NCI-H2196 treated with DMSO at 0.1 percent for 48 hours (cell line): ENCODE results near the gene VPREB3.

Experiments used
- DNase-seq: peaks from one replicate; lab custom pipeline; 2025; ENCODE audit not compliant: unreplicated experiment; lab: John Stamatoyannopoulos, UW

Gene VPREB3

DNA sequence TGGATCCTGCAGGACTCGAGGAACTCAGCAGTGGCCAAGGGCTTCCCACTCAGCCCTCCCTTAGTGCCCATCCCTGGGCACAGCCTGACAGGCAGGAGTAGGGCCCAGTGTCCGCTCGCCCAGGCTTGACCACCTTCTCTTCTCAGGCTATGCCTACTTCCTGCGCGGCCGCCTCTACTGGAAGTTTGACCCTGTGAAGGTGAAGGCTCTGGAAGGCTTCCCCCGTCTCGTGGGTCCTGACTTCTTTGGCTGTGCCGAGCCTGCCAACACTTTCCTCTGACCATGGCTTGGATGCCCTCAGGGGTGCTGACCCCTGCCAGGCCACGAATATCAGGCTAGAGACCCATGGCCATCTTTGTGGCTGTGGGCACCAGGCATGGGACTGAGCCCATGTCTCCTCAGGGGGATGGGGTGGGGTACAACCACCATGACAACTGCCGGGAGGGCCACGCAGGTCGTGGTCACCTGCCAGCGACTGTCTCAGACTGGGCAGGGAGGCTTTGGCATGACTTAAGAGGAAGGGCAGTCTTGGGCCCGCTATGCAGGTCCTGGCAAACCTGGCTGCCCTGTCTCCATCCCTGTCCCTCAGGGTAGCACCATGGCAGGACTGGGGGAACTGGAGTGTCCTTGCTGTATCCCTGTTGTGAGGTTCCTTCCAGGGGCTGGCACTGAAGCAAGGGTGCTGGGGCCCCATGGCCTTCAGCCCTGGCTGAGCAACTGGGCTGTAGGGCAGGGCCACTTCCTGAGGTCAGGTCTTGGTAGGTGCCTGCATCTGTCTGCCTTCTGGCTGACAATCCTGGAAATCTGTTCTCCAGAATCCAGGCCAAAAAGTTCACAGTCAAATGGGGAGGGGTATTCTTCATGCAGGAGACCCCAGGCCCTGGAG lies 29.3 kb upstream of the VPREB3 start:
- no peak for DNase-seq

DNA sequence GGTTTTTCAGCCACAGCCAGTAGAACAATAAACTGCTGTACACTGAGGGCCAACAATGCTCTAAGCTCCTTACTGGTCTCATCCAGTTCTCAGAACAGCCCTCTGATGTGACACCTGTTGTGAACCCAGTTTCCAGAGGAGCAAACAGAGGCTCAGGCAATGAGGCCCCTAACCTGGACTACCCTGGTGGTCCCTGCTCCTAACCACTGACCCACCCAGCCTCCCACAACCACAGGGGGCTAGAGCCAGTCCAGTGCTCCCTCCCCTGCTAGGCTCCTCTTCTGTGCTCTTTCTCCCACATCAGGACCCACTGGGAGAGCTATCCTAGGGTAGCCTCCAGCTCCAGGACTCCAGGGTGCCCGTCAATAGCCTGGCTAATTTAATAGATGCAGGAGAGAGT lies 28.5 kb upstream of the VPREB3 start:
- no peak for DNase-seq

DNA sequence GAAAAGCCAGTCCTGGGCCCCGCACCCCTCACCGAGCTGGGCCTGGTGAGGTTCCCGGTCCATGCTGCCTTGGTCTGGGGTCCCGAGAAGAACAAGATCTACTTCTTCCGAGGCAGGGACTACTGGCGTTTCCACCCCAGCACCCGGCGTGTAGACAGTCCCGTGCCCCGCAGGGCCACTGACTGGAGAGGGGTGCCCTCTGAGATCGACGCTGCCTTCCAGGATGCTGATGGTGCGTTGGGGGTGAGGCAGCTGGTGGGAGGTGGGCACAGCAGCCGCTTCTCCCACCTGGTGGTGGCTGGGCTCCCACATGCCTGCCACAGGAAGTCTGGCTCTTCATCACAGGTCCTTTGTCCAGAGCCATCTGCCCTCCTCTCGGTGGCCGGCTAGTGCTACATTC lies 28.0 kb upstream of the VPREB3 start:
- no peak for DNase-seq

DNA sequence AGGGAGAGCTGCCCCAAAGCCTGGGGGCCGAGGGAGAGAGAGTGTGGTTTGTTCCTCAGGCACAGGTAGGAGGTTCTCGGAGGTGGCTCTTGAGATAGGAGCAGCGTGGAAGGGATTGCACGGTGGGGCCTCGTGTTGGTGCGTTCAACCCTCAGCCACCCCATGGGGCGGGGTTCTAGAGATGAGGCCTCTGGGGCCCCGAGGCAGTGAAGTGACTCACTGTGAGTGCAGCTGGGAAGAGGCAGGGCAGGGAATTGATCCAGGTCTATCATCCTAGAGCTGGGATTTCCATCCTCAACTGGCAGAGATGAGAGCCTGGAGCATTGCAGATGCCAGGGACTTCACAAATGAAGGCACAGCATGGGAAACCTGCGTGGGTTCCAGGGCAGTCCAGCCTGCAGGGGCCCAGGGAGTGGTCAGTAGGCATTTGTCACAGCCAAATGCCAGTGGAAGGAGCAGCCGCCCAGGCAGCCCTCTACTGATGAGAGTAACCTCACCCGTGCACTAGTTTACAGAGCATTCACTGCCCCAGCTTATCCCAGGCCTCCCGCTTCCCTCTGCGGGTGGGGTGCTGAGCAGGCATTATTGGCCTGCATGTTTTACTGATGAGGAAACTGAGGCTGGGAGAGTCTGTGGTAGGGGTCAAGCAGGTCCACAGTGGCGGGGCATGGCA lies 27.4 kb upstream of the VPREB3 start:
- DNase-seq = no peak

DNA sequence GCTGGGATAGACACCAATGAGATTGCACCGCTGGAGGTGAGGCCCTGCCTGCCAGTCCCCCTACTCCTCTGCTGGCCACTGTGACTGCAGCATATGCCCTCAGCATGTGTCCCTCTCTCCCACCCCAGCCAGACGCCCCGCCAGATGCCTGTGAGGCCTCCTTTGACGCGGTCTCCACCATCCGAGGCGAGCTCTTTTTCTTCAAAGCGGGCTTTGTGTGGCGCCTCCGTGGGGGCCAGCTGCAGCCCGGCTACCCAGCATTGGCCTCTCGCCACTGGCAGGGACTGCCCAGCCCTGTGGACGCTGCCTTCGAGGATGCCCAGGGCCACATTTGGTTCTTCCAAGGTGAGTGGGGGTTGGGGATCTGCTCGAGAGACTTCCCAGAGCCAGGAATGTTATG lies 26.8 kb upstream of the VPREB3 start:
- no peak for DNase-seq

DNA sequence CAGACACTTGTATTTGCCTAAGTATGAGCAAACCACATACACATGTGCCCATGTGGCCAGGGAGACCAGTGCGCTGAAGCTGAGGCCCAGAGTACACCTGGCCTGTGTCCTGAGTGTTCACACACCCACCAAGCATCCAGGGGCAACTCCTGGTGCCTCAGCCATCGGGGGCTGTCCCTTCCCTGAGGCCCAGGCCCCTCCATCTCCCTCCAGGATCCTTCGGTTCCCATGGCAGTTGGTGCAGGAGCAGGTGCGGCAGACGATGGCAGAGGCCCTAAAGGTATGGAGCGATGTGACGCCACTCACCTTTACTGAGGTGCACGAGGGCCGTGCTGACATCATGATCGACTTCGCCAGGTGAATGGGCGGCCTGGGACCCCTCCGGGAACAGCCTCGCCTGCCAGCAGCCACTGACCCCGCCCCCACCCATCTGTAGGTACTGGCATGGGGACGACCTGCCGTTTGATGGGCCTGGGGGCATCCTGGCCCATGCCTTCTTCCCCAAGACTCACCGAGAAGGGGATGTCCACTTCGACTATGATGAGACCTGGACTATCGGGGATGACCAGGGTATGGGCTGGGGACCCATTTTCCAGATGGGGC lies 26.0 kb upstream of the VPREB3 start:
- no peak for DNase-seq

DNA sequence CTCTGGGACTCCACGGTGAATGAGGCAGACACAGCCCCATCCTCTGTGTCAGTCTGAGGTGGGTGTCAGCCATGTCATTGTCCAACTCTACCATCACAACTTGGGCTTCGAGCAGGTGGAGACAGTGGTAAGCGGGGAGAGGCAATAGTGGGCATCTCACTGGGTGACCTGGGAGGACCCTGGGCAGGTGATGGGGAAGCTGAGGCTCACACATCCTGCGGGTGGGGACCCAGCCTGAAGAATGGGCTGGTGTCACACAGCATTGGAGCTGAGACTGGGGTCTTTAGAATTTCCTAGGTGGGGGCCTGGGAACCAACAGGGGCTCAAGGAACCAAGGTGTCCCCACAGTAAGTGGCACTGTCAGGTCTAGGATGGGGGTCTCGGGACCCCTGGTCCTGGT lies 25.5 kb upstream of the VPREB3 start:
- DNase-seq = no peak

DNA sequence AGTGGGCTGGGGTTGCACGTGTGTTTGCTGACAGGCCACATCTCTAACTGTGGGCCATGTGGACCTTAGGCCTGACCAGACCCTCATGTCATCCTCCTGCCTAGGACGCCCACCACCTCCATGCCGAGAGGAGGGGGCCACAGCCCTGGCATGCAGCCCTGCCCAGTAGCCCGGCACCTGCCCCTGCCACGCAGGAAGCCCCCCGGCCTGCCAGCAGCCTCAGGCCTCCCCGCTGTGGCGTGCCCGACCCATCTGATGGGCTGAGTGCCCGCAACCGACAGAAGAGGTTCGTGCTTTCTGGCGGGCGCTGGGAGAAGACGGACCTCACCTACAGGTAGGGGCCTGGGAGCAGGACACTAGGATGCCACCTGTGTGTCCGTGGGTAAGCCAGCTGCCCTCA lies 24.9 kb upstream of the VPREB3 start:
- no peak for DNase-seq

DNA sequence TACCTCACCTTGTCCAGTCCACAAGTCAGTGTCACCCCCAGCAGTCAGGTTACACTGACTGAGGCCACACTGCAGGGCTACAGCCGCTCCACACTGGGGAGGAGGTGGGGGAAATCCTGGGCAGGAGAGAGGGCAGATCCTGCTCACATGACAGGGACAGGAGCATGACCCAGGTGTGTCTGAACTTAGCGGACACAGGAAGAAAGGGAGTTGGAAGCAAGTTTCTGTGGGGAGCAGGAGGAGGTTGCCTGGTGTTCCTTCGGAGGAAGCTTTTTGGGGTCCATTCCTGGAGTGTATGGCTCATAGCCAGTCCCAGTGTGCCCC lies 24.3 kb upstream of the VPREB3 start:
- no peak for DNase-seq

DNA sequence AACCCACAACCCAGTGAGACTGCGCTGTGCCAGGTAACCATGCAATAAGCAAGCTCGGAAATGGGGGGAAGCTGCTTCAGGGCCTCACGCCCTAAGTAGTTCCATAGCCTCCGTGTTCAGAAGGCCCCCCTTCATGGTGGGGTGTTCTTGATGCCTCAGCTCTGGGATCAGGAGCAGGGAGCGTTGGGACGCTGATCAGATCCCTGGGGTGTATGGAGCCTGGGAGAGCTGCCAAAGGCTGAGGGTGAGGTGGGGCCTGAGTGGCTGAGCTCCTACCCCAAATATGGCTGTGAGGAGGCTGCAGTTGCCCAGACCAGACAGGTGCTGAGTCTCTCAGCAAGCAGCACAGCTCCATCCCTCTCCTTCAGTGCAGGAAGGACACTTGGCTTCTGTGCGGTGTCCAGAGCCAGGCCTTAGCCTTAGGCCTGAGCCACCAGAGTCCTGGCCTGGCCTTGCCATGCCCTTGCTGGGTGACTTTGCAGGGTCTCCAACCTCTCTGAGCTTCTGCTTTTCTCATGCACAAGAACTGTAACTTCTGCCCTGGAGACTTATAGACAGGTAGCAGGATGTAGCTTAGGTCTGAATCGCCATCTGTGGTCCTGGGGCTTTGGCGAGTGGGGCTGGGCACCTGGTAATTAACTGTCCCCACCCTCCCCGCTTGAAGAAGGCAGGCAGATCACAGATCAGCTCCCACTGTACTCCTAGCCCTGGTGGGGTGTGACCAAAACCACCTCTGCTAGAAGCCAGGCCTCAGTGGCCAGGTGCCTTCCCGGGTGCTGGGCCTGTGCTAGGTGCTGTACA lies 23.8 kb upstream of the VPREB3 start:
- no peak for DNase-seq

DNA sequence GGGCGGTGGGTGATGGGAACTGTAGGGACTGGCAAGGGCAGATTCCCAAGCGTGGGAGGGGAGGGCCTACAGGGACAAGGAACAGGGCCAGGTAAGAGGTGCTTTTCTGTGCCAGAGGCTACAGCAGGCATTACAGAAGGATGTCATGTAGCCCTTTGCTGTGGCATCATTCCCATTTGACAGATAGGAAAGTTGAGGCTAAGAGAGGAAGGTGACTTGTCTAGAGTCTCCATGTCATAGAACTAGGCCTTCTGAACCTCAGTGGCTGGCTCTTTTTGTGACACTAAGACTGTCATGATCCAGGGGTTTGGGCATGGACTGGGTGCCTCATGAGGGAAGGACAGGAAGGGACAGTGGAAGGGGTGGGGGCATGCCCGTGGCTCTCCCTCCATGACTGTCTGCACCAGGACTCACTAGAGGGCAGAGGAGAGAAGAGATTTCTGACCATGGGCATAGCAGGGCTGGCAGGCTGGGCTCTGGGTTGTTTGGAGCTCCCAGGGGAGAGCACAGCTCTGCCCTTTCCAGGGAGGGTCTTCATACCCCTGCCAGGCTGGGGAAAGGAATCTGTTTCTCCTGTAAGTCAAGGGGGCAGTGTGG lies 21.7 kb upstream of the VPREB3 start:
- DNase-seq = no peak

DNA sequence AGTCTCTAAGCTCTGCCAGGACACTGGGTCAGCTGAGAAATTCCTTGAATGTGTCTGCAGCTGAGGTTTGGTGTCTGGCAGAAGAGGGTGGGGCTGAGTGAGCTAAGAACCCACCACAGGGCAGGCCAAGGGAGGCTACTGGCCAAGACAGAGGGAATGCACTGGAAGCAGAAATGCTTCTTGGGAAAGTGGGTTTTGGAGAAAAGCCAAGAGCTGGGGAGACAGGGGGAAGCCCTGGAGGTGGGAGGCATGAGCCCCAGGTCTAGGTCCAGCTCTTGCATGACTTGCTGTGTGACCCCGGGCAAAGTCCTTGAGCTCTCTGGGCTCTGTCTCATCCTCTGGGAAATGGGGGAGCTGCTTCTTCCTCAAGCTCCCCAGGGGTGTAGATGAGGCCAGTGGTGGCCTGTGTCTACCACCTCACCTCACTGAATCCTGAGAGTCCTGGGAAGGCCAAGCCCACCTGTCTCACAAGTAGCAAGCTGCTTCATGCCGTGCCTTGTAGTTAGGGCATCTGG lies 20.8 kb upstream of the VPREB3 start:
- no peak for DNase-seq

DNA sequence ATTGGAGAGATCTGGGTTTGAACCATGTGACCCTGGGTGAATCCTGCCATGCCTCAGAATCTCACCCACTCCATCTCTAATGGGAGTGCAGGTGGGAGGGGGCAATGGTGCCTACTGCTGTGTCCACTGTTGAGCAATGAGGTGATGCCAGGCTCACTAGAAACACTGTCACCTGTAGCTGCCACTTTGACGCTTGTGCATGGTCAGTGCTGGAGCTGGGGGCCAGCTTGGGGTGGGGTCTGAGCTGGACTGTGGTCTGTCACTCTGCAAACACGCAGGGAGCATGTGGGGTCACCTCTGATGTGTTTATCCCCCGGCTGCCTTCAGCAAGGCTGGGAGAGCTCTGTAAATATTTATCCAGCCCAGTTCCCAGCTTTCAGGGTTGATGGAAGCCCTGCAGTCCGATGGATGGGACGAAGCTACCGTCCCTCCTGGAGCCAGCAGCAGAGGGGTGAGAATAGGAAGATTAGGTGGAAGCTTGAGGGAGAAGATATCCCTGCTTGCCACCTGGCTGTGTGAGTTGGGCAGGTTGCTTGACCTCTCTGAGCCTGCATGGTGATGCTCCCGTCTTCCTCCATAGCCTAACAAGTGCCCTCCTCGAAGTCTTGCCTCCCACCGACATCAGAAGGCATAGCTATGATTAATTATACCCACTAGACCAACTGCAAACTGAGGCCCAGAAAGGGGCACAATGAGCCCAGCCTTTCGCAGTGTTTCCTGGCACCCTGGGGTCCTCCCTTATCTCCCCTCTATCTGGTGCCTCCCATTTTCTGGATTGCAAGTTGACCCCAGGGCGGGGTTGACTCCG lies 20.1 kb upstream of the VPREB3 start:
- DNase-seq = no peak

DNA sequence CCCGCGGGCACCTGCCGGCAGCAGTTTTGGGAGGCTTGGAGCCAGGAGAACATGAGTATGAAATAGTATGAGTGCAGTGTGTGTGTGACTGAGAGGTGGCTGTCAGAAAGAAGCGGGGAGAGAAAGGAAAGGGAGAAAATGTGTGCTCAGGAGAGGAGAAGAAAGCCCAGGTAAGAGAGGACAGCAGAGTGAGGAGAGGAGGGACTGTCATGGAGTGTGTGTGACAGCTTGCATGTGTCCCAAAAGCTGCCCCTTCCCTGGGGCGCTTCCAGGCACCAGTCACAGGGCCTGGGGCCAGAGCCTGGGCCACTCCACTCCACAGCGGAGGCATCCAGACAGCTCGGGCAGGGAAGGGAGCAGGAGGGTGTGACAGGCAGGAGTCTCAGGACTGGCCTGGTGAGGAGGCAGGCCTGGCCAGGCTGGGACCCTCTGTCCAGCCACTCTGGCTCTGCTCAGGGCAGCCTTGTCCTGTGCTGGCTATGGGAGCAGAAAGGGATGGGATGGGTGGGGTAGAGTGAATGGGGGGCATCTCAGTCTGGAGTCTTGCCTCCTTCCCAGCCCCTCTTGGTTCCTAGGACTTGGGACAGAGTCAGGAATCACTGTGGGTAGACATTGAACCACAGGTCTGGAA lies 19.4 kb upstream of the VPREB3 start:
- no peak for DNase-seq

DNA sequence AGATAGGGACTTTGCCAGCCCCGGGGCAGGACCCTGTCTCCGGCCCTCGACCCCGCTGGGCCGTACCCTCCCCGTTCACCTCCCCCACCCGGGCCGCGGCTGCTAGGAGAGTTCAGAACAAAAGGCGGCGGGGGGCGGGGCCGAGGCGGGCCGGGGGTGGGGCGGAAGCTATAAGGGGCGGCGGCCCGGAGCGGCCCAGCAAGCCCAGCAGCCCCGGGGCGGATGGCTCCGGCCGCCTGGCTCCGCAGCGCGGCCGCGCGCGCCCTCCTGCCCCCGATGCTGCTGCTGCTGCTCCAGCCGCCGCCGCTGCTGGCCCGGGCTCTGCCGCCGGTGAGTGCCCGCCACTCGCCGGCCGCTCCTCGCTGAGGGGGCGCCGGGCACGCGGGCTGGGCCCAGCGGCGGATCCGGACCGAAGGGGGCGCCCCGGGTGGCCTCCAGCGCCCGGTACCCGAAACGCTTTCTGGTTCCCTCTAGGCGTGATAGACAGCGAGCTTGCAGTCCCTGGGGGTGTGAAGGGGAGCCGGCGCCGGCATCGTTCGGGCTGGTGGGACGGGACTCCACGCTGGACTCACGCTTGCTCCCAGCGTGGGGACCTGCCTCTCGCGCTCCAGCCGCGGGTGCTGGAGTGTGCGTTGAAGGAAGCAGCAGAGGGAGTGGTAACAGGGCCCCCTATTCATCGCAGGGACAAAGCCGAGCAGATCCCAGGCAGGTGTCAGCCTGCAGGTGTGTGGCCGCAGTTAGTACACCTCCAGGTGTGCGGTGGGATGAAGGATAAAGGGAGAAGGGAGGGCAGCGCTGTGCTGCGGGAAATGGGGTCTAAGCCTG lies 18.6 kb upstream of the VPREB3 start, which contains the start of gene MMP11:
MMP11 (plus strand) TSS at position 201 of the 825 bp plus-strand sequence; CDS start at position 223, 22 bp downstream.
- DNase-seq = no peak

DNA sequence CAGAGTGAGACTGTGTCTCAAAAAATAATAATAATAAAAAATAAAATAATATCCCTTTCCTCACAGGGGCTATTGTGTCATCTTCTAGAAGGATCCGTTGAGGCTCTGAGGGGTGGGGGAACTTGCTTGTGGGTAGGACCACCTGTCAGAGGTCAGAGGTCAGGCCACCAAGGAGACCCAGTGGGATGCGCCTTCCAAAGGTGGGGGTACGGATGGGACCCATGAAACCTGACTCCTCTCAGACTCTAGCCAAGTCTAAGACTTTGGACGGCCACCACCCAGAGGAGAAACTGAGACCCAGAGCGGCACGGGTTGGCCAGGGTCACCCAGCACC lies 18.1 kb upstream of the VPREB3 start:
- no peak for DNase-seq

DNA sequence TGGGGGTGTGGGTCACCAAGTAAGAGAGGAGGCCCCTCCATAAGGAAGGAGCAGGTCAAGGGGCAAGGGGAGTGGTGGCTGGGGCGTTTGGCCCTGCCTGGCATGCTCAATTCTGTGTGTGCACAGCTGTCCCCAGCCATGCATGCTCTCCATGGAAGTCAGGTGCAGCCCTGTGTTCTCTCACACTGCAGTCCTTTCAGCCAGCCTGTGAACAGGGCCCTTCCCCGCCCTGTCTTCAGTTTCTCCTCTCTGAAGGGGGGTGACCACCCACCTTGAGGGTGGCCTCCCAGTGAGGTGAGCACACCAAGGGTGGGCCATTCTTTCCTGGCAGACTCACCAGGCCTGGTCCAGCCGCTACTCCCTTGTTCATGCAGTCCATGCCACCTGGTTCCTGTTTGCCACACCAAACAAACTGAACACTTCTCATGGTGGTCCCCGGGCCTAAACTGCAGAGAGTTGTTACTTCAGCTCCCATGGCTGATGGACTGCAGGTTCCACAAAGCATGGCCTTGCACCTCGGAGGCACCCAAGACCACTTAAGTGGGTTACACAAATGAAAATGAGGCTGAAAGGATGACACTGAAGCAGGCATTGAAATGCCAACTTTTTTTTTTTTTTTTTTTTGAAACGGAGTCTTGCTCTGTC lies 15.2 kb upstream of the VPREB3 start:
- no peak for DNase-seq
